ENCODE data around the gene AMBRA1.
A peak's percentile ranks its signal among the peaks of the same experiment; 100 is the strongest.

Gene AMBRA1

DNA sequence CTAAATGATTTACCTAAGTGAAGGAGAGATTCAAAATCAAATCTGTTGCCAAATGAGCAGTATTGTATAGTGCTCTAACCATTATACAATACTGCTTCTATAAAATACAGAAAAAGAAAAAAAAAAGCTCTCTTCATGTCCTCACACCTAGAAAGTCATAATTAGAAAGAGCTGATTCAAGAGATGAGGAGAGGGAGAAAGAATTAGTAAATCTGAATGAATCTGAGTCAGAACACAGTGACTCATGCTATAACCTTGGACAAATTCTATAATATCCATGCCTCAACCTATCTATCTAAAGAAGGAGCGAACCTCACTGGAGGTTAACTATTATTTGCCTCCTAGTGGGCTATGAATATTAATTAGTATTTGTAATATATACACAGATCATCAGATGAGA, 29.4 kb downstream of the AMBRA1 start:
- DNase-seq, result no peak

DNA sequence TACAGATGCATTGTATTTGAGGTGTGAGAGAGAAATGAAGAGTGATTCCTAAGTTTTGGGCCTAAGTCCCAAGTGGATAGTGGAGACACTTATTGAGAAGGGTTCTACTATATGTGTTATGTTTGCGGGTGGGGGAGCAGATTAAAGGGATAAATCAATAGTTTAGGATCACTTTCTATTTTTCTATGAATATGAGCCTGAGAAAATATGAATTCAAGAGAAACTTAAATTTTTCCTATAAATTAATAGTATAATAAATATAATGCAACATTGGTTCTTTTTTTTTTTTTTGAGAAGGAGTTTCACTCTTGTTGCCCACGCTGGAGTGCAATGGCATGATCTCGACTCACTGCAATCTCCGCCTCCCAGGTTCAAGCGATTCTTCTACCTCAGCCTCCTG, 31.3 kb downstream of the AMBRA1 start:
- DNase-seq, result no peak

DNA sequence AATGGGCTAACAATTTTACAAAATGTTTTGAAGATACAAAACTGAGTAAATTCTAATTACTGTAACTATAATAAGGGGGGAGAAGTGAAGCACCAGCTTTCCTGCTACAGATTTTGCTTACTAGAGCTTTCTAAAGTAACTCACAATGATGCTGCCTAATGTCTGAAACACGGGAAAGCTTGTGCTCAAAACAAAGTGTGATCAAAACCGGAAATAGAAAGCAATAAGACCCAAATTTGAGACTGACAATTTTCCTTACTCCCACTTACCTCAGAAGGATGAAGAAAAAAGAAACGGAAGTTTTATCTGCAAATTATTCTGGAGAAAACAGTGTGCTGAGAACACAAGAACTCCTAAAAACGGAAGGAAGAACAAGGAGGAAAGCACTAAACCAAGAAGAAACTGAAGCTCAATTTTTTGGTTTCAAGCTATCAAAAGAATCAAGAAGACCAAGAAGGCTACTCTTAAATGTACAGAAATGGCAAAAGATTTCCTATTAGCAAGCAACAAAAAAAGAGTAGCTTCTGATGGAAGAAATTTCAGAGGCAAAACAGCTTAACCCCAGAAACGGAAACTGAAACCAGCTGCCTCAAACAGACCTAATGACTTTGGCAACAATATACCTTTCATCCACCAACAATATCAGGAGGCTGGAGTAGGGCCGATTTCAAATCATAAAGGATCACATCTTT, 33.4 kb downstream of the AMBRA1 start:
- peak; percentile 67 for DNase-seq

GRCh38 chr11:46559815-46560214, 34.0 kb downstream of the AMBRA1 start:
- DNase-seq, result no peak

DNA sequence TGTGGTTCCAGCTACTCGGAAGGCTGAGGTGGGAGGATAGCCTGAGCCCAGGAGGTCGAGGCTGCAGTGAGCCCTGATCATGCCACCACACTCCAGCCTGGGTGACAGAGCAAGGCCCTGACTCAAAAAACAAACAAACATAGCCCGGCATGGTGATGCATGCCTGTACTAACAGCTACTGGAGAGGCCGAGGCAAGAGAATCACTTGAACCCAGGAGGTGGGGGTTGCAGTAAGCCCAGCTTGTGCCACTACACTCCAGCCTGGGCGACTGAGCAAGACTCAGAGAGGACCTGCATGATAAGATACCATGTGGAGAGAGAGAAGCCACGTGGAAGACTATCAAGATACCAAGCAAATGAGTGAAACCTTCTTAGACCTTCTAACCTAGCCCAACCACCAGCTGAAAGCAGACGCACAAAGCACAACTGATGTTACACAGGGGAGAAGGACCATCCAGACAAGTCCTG, 36.1 kb downstream of the AMBRA1 start:
- DNase-seq, result no peak

DNA sequence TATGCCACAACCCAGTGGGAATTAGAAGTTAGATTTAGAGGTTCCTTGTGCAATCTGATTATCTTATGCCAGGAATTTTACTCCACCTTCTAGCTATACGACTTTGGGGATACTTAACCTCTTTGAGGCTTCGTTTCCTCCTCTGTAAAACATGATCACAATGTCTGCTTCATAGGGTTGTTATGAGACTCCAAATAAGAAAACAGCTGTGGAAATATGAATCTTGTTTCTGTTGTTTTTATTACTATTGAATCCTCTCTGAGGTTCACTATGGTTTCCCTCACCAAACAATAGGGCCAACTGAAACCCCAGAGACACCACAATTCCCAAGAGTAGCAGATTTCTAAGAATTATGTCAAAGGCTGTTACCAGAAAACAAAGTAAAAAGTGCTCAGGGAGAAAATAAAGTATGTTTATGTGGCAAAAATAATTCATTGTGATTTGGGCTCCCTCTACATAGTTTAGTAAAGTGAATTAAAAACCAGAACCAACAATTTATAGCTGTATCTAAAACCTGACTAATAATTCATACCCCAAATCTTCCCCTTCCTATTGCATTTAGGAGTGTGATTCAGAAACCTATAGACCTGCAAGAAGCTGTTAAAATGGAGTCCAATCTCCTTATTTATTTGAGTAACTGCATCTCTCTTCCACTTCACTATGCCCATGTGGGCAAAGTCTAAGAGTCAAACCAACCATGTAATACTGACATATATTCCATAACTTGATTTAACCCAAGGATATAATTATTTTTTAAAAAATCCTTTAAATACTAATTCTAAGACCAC, 38.4 kb downstream of the AMBRA1 start:
- no peak for DNase-seq

GRCh38 chr11:46554213-46555147, 39.3 kb downstream of the AMBRA1 start:
- peak; percentile 62 for DNase-seq

- DNase-seq, result peak; percentile 23
Measured at GRCh38 chr11:46553814-46554212, 40.0 kb downstream of the AMBRA1 start.

- DNase-seq, result no peak
Measured at GRCh38 chr11:46551261-46551660, 42.6 kb downstream of the AMBRA1 start.

- no peak for DNase-seq
Measured at GRCh38 chr11:46547579-46547978, 46.2 kb downstream of the AMBRA1 start.

DNA sequence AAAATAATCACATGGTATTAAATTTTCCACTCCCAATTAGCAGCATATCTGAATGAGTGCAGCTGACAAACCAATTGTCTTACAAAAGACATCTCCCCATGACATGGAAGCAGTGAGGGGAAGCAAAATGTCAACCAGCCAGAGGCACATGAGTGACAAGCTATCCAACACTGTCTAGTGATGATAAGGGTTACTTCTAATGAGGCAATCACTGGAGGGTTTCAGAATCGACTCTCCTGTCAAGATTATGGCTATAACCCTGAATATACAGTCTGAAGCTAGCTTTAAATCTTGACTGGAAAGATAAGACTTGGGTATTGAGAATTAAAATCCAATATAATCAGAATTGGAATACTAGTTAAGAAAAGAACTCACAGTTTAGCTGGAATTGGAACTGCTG, 50.3 kb downstream of the AMBRA1 start:
- no peak for DNase-seq

GRCh38 chr11:46541593-46542371, 52.0 kb downstream of the AMBRA1 start:
- no peak for DNase-seq

DNA sequence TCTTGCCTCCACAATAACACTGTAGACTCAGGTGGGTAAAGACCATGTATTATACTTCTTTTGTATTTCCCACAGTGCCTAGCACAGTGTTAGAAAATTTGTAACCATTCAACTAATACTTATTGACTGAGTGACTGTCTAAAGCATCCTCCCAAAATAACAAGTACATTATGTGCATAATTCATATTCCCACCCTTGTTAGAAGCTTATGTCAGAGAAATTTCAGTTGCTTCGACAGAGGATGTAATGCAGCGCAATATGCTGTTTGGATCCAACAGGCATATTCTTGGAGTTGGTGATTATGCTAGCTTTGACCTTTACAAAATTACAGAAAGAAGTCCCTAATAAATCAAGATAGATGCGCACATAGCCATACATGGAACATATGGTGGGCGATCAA, 53.0 kb downstream of the AMBRA1 start:
- DNase-seq, result no peak

- DNase-seq, result peak; percentile 71
Measured at GRCh38 chr11:46537537-46538295, 56.1 kb downstream of the AMBRA1 start.

- no peak for DNase-seq
Measured at GRCh38 chr11:46537121-46537520, 56.7 kb downstream of the AMBRA1 start.

- DNase-seq, result no peak
Measured at GRCh38 chr11:46535688-46536087, 58.1 kb downstream of the AMBRA1 start.

DNA sequence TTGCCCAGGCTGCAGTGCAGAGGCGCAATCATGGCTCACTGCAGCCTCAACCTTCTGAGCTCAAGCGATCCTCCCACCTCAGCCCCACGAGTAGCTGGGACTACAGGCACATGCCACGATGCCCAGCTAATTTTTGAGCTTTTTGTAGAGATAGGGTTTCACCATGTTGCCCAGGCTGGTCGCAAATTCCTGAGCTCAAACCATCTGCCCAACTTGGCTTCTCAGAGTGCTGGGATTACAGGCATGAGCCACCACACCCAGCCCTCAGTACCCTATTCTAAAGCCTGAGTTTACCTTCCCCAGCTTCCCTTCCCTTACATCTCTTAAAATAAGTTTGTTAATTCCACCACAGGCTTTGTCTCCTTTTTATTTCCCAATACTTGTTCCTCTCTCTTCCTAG, 59.1 kb downstream of the AMBRA1 start:
- DNase-seq, result no peak

GRCh38 chr11:46533396-46534100, 60.3 kb downstream of the AMBRA1 start:
- DNase-seq, result no peak

DNA sequence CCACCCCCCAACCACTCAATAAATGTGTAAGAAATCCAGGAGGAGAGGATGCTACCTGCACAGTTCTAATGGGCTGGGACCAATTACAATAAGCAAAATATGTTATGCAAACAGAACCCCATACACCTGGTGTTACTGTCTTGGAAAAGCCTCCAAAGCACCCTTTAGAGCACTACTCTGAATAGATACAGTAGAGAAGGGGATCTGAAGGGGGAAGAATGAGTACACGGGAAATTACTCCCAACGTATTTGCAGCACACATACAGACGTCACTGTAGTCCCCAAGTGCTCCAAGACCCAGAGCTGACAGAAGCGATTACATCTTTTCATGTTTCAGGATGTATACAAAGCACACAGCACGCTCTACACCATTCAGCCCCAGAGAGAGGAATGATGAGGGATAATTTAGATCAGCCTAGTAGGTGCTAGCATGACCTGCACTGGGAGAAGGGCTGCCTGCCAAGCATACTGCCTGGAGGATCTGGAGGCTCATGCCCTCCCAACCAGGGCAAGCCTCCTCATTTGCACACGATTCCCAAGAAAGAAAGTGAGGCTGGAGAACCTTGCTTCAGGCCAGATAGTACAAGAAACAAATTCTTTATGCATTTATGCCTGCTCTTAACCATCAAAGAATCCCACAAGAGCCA, 63.8 kb downstream of the AMBRA1 start:
- no peak for DNase-seq

Data from suppressor macrophage treated with lipopolysaccharide for 4 hours (primary cell).